Esophagus muscularis mucosa (tissue), 4 donors: Measurements from ENCODE around the gene CCDC34.

ENCODE experiments used
- EP300 ChIP-seq: sonication (generic); formaldehyde crosslinking; IDR thresholded peaks from one replicate; pipeline ENCODE4 v1.6.1; 2017; ENCODE audit warnings: antibody characterized with exemption
- POLR2A ChIP-seq: fragments of 450-650 bp; IDR thresholded peaks from one replicate; pipeline ENCODE4 v1.6.1; 2017; ENCODE audit warnings: antibody characterized with exemption, moderate library complexity, mild to moderate bottlenecking, low read depth
- POLR2AphosphoS5 ChIP-seq, 2 donors: sonication (generic); formaldehyde crosslinking; IDR thresholded peaks; one replicate each; pipeline ENCODE4 v1.6.1; 2017; ENCODE audit warnings: antibody characterized with exemption in 2 of 2
- TF ChIP-seq, protein P1 (sequence below), 3 experiments: fragments of 200-600 bp in 2 of 3; fragments of 450-650 bp in 1 of 3; sonication (generic) in 2 of 3; IDR thresholded peaks; one replicate each; pipeline ENCODE4 v1.5.1; 2017 to 2019; ENCODE audit warnings: antibody characterized with exemption in 3 of 3, mild to moderate bottlenecking in 2 of 3, moderate library complexity in 1 of 3

DNA sequence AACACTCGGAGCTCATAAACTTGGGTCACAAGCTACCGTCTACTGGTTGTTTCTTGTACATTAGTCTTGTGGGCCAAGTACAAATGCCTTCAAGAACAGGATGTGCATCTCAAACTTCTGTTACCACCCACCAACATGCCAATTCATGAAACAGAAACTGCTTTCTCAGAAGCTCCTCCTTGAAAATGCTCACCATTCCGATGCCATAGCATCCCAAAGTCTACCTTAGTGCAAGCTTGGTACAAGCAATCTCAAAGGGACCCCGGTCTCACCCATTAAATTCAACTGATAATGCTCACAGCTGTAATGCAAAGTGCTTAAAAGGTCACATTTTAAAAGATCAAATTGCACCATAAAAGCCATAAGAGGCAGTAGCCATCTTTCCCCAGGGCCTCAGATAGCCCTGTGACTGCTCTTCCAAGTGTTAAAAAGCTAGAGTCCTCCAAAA lies 31.8 kb upstream of the CCDC34 start:
- TF ChIP-seq, protein P1, sequence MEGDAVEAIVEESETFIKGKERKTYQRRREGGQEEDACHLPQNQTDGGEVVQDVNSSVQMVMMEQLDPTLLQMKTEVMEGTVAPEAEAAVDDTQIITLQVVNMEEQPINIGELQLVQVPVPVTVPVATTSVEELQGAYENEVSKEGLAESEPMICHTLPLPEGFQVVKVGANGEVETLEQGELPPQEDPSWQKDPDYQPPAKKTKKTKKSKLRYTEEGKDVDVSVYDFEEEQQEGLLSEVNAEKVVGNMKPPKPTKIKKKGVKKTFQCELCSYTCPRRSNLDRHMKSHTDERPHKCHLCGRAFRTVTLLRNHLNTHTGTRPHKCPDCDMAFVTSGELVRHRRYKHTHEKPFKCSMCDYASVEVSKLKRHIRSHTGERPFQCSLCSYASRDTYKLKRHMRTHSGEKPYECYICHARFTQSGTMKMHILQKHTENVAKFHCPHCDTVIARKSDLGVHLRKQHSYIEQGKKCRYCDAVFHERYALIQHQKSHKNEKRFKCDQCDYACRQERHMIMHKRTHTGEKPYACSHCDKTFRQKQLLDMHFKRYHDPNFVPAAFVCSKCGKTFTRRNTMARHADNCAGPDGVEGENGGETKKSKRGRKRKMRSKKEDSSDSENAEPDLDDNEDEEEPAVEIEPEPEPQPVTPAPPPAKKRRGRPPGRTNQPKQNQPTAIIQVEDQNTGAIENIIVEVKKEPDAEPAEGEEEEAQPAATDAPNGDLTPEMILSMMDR (IDR thresholded peaks at IDR 0.05), result no peak
- TF ChIP-seq POLR2A (no peak), POLR2AphosphoS5 (IDR thresholded peaks at IDR 0.05) (no peak), EP300 (no peak)
